ENCODE data around the gene FAHD2A.

- TF ChIP-seq CTCF (IDR thresholded peaks at IDR 0.05 in 2 of 3, conservative IDR thresholded peaks at IDR 0.05 in 1 of 3; ENCODE audit: borderline replicate concordance in 1 of 3, insufficient read depth in 1 of 3, low read depth in 2 of 3, low read length in 2 of 3) (no peak), POLR2AphosphoS5 (IDR thresholded peaks at IDR 0.05; ENCODE audit: low read depth, low read length) (no peak)
Measured at GRCh38 chr2:95390881-95391321, 11.6 kb upstream of the FAHD2A start.

Data from HCT116 (cell line).